Stimulated activated CD4-positive, alpha-beta T cell treated with anti-CD3 and anti-CD28 coated beads, Interleukin-12 subunit alpha, Interleukin-12 subunit beta, amount 100 ng/mL, for 48 hours (primary cell): ENCODE data around the gene VAV2.

ENCODE experiments used
- DNase-seq, 3 donors: peaks; one replicate each; pipeline ENCODE4 v3.0.0-alpha.2; 2020; ENCODE audit warnings: low read depth in 2 of 3, low spot score in 1 of 3

VAV2 gene

DNA sequence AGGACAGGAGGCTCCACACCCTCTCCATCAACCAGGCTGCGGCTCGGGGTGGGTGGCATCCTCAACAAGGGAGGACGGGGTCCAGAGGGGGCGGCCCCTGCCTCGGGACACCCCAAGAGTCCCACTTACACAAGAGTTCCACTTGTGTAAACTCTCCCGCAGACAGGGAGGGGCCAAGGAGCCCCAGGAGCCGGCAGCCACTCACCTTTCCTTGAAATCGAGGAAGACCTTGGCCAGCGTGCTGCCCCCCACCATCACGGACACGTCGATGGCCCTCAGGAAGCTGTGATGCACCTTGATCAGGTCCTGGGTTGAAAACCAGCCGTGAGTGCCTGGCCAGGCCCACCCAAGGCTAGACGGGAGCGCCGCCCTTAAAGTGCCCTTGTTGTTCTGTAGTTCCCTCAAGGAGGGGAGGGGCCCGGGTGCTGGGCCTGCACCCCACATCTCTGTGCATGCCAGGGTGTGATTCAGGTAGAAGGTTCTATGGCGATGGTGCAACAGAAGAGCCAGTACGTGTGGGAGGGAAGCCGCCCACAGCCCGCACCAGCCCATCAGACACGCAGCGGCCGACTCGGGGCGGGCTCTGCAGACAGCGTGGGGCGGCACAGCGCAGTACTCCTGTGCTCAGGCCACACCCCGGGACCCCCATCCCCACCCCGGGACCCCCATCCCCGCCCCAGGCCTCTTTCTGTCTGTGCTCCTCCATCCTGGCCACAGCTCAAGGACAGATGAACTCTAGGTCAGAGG, 186.1 kb downstream of the VAV2 start:
- no peak for DNase-seq

DNA sequence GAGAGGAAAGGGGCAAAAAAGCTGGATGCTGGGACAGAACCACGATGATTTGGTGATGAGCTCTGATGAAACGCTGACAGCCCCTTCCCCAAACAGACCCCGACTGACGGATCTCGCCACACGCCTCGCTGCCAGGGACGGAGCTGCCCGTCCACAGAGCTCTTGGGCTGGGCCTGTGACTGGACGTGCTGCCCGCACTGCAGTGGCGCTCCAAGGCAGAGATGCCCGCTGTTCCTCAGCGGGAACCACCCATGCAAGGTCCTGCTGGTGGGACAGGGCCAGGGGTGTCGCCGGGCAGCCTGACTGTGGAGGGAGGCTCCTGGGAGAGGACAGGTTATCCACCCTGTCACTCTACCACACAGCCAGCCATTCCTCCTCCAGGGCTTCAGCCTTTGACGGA, 187.9 kb downstream of the VAV2 start:
- DNase-seq: no peak

DNA sequence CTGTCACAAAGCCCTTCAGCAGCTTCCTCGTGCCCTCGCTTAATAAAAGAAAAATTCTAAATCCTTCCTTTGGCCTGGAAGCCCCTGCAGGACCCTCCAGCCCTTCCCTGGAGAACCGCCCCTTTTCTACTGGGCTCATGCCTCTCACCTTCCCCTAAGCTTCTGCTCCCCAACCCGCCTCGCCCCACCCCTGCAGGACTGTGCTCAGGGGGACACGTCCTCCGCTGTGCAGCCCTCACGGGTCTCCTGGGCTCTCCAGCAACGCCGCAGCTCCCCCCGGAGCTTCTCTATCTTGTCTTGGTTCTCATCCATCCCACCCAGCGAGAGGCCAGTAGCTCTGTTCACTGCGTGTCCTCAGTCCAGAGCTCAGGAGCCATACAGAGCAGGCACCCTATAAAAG, 188.4 kb downstream of the VAV2 start:
- no peak for DNase-seq

DNA sequence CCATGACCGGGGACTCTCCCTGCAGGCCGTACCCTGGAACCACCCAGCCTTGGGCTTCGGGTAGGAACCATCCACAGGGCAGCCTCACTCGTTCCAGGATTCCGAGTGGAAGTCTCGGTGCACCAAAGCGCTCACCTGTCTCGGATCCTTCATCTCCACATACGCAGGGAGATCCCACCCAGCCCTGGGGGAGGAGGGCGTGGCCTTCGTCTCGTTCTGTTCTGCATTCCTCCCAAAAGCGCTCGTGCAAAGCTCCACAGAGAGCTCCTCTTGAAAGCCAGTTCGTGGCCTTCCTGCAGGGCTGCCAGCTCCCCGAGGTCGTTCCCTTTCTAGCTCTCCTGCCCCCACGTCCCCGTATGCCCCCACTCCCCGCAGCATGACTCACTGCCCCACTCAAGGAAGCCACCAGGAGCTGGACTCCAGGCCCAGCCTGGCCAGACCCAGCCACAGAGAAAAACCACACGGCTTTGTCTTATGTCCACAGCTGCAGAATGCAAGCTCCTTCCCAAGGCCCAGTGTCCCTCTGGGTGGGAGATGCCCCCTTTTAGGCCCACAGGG, 189.0 kb downstream of the VAV2 start:
- DNase-seq: no peak

DNA sequence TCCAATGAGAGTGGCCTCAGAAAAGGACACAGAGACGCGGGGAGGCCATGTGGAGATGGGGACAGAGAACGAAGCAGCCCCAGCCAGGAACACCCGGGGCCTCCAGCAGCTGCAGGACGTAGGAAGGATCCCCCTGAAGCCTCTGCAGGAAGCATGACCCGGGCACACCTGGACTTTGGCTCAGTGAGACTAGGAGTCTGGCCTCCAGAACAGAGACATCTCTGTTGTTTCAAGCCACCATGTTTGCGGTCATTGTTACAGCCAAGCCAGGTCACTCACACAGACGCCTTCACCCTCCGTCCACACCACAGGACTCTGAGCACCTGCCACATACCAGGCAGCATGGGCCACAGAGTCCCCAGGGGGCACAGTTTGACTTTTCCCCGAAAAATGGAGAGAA, 190.4 kb downstream of the VAV2 start:
- no peak for DNase-seq

DNA sequence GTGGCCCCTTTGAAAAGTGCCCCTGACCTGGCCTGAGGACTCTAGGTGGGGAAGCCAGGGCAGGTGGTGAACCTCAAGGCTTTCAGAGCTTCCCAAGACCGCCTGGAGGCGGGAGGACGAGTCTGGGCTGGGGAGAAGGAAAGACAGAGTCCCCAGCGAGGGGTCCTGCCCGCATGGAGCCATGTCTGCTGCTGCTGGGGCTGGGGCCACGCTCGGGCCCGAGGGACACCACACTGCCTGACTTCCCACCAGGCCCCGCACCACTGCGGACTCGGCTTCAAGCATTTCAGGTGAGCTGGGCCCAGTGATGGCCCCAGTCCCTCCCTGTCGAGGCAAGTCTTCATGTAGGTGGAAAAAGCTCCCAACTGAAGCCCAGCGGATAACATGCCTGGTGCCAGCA, 191.9 kb downstream of the VAV2 start:
- no peak for DNase-seq

DNA sequence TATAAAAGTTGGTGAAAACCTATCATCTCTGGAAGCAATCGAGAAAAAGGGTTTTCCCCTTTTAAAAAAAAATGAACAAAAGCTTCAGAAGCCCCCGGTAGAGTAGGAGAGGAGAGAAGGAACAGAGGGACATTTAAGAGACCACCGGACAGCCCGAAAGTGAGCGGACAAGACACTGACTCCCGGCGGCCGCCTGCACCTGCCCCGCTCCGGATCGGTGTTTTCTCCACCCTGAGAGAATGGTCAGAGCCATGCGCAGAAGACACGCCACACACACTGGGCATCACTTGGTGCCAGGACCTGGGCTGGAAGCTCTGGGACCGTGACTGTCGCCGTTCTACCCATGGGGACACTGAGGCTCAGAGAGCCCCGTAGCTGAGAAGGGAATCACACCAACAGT, 192.4 kb downstream of the VAV2 start:
- DNase-seq: no peak

DNA sequence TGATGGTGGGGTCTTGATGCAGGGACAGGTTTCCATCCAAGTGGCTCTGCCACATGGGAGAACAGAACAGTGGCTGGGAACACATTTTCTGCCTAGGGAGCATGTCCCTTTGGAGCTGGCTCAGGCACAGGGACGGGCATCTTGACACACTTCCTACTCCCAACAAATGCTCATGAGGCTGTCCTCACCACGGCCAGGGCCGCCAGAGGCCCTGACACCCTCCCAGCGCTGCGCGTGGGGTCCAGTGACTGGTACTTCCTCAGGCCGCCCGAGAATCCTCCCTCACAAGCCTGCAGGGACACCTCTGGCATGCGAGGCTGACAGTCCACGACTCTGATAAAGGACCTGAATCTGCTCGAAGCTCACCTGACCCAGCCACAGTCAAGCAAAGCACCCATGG, 193.0 kb downstream of the VAV2 start:
- no peak for DNase-seq

DNA sequence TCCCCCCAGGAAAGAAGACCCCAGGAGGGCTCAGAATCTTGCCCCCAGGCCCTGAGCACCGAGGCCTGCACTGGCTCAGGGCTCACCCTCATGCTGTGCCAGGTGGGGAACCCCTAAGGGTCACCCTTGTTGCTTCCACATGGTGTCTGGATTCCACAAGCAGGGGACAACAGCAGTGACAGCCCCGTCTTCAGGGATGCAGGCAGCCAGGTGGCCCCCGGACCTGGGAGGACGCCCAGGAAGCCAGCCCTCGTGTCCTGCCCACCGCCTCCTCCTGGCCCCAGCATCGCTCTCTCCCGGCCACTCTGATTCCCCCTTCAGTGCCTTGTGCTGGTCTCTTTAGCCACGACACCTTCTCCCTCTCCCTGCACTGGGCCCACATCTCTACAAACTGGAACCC, 194.0 kb downstream of the VAV2 start:
- DNase-seq: no peak

DNA sequence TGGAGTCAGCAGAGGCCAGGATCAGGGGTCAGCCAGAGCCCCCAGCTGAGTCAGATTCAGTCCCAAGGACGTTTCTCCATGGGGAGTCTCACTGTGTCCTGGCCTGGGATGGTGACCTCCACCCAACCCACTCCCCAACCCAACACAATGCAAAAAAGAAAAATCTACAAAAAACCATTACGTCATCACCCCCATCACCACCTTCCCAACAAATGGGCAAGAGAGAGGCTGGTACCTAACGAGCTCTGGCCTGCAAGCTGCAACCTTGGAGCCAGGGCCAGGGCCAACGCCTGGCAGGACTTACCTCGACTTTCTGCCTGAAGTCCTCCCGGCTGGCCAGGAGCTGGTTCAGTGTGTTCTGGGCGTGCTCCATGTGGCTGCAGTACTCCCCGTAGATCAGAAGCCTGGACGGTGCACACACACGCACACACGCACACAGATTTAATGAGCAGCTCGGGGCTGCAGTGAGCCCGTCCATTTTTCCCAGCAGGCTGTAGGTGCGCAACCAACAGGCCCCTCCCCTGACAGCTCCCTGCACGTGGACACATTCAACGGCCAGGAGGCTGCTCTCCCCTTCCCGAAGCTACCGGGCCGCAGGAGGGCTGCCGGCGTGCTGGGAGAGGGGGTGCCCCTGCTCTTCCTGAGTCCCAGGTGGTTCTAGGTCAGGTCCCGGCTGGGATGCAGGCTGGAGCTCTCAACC, 194.6 kb downstream of the VAV2 start:
- DNase-seq: no peak

DNA sequence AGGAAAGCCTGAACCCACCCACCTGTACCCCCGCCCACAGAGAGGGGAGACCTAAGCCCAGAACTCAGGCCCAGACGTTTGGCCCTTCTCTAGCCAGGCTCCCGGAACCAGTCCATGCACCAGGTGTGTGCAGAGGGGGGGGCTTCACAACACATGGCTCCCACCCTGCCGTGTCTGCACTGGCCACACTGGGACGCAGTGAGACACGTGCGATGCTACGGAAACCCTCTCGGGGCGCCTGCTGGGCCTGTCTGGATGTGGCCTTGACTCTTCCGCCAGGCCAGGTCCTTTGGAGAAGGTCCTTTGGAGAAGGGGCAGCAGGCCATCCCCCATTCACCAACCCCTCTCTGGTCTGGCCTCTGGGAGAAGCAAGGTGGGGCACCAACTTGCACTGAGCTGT, 195.6 kb downstream of the VAV2 start:
- DNase-seq: no peak

DNA sequence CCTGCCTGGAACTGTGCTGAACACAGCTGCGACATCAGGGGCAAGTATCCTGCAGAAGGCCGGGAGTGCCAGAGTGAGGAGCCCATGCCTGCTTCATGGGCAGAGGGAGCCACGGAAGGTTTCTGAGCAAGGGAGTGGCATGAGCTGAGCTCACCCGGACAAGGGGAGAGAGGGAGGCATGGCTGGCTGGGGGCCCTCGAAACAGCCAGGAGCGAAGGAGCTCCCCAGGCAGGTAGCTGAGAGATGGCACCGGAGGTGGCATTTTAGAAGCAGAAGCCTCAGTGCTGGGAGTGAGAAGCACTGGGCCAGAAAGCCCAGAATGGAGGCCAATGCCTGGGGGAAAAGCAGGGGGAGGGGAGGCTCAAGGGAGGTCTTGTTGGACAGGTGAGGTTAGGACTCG, 197.1 kb downstream of the VAV2 start:
- DNase-seq: no peak

DNA sequence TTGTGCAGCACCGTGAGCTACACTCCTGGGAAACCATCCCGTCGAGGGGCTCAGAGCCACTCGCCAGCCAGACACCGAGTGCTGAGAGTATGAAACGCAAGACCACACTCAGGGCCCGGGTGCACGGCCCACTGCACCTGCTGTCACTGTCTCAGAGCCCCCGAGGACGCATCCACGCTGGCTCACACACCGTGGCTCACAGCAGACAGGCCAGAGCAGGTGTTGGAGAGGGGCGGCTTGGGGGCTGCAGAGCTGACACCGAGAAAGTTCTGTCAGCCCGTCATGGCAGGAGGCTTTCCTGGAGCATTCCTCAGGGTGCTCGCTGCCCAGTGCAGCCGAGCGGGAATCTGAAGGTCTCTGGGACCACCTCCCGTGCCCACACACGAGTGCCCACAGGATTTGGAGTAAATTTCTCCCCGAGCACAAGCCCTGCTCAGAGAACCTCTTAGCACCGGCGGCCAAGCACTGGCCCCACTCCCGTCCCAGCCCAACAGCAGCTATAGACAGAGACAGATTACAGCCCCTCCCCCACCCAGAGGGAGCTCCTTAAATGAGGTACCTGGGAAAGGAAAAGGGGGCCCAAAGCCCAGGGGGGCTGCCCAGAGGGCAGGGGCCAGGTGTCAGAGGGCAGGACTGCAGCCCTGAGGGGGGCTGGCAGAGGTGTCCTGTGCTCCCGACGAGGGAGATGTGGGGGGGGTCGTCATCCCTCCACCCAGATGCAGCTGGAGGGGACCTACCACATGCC, 197.9 kb downstream of the VAV2 start:
- DNase-seq: no peak

DNA sequence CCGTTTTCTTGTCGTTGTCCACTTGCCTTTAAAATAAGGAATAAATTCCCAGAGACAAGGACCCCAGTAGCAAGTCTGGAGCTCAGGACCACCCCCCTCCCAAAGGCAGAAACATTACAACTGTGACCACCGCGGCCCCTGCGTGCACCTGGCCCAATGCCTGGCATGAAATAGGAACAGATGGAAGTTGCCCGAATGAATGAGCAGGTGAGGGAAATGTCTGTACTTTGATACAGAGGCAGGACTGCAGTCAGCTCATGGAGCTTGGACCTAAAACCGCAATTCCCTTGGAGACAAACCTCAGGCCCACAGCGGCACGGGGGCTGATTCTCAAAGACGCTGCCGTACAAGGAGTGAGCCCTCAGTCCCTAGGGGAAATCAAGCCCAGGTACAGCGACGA, 198.7 kb downstream of the VAV2 start:
- no peak for DNase-seq

DNA sequence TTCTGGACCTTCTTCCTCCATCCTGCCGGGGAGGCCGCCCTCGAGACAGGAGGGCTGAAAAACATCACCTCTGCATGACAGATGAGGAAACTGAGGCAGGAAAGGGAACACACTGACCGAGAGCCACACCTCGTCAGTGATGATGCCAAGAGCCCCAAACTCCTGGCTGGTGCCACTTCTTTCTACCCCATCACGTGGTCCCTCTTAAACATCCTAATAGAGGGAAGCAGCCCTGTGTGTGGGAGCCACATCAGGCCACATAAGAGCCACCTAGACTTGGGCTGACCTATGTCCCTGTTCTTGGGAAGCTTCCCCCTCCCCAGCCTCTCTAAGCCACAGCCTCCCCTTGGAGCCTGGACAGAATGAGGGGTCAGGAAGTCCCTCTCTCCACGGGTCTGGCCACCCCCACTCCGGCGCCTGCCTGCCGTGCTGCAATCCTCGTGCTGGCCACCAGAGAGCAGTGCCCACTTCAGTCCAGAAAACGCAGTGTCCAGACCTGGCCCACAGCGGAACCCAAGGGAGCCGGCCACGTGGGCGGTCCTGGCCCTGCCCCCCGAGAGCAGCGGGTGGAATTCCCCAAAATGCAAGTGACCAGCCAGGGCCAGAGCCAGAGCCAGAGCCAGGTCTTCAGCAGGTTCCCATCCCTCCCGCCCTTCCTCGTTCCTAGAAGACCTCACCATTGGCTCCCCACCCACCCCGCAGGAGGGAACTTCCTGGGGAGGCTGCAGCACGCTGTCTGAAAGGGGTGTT, 199.2 kb downstream of the VAV2 start:
- DNase-seq: peak; percentile 11 to 40 (median 30)

DNA sequence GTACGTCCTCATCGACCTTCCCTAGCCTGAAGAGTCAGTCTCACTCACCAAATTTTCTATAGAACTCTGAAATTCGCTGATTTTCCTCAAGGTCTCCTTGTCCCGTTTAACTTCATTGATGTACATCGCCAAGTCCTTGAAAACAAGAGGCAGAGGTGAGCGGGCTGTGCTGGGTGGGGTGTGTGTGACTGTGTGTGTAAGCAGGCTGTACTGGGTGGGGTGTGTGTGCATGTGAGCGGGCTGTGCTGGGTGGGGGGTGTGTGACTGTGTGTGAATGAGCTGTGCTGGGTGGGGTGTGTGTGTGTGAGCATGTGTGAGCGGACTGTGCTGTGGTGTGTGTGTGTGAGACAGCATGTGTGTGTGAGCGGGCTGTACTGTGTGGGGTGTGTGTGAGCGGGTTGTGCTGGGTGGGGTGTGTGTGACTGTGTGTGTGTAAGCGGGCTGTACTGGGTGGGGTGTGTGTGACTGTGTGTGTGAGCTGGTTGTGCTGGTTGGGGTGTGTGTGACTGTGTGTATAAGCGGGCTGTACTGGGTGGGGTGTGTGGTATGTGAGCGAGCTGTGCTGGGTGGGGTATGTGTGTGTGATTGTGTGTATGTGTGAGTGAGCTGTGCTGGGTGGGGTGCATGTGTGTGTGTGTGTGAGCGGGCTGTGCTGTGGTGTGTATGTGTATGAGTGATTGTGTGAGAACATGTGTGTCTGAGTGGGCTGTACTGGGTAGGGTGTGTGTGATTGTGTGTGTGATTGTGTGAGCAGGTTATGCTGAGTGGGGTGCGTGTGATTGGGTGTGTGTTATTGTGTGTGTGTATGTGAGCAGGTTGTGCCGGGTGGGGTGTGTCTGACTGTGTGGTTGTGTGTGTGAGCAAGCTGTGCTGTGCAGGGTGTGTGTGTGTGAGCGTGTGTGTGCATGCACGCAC, 200.1 kb downstream of the VAV2 start:
- no peak for DNase-seq

DNA sequence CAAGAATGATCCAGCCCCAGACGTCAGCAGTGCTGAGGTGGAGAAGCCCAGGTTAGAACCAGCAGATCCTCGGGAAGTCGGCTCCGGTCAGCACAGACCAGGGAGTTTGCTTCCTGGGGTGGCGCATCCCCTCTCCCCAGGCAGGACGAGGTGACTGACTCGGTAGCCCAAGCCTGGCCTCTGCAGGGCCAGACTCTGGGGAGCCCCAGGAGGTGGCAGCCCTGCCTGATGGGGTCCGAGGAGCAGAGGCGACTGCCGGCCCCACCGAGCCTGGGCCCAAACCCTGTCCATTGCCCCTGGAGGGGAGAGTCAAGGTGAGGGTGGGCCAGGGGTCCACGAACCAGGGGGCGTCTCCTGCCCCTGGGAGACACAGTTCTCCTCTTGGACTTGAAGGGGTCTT, 201.1 kb downstream of the VAV2 start:
- DNase-seq: no peak

DNA sequence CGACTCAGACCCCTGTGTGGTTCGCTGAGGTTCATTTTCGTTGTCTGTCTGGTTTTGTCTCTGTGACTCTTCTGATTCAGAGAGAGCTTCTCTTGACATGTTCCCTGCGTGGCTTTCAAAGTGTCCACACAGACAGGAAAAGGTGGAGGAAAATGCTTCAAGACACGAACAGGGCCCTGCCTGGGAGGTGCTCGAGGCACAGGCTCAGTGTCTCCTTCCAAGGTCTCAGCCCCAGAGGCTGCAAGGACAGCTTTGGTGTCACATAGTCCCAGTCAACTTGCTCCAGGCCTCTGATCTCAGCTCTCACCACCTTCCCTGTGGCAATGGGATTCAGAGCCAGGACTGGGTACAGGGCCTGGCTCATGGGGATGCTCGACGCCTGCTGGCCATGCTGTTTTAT, 202.3 kb downstream of the VAV2 start:
- DNase-seq: no peak

DNA sequence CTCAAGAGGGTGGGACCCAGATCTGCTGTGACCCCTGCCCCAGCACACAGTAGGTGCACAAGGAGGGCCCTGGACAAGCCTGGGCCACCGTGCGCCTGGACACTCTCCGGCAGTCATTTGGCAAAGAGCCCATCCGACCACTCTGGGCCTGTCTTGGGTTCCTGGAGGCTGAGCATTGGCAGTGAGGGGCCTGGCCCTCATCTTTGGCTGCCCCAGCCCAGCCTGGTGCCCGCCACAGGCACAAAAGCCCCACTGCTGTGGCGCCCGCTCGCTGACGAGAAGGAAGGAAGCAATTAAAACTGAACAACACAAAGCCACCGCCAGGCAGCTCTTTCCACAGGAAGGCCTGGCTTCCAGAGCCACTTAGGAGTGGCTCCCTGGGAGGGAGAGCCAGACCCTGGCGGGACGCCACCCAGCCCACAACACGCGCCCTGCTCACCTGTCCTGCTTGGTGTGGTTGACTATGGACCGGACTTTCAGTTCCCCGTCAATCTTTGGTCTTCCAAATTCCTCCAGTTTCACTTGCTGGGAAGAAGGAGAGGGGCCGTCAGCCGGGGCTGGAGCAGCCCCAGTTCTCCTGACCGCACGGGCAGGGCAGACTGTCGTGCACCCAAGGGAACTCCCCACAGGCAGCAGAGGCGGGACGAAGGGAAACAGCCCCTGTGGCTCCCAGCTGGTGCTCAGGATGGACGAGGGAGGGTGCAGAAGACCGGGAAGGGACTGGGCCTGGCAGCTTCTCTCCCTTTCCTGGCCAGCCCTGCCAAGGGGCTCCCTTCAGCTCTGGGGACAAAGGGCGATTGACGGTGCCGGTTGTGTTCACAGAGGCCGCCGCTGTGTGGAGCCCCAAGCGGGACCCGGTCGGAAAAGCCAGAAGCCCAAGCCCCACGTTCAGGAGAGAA, 203.1 kb downstream of the VAV2 start:
- no peak for DNase-seq
